ENCODE measurements around the gene CLCNKB.
"Not testable (repeated sequence)": the region's sequence is repeated elsewhere in the genome, so short reads cannot be mapped to it uniquely, and the experiment has no call there.

Gene CLCNKB

DNA sequence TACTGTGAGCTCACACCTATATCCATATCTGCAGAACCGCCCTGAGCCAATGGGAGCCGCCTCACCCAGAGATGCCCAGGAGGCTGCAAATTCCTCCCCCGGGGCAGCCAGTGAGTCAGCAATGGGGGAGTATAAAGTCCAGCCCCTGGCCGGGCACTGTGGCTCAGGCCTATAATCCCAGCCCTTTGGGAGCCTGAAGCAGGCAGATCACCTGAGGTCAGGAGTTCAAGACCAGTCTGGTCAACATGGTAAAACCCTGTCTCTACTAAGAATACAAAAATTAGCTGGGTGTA is 5.0 kb upstream of the CLCNKB start:
- TF ChIP-seq, protein P1, sequence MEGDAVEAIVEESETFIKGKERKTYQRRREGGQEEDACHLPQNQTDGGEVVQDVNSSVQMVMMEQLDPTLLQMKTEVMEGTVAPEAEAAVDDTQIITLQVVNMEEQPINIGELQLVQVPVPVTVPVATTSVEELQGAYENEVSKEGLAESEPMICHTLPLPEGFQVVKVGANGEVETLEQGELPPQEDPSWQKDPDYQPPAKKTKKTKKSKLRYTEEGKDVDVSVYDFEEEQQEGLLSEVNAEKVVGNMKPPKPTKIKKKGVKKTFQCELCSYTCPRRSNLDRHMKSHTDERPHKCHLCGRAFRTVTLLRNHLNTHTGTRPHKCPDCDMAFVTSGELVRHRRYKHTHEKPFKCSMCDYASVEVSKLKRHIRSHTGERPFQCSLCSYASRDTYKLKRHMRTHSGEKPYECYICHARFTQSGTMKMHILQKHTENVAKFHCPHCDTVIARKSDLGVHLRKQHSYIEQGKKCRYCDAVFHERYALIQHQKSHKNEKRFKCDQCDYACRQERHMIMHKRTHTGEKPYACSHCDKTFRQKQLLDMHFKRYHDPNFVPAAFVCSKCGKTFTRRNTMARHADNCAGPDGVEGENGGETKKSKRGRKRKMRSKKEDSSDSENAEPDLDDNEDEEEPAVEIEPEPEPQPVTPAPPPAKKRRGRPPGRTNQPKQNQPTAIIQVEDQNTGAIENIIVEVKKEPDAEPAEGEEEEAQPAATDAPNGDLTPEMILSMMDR (IDR thresholded peaks at IDR 0.05; ENCODE audit: control insufficient read depth, insufficient read depth, low read depth, low read length, missing control alignments) = no peak
- DNase-seq (ENCODE audit: low read depth) = no peak
- no peak overlapping the region for H3K4me3 ChIP-seq (ENCODE audit: control insufficient read depth, low read depth, low read length)

DNA sequence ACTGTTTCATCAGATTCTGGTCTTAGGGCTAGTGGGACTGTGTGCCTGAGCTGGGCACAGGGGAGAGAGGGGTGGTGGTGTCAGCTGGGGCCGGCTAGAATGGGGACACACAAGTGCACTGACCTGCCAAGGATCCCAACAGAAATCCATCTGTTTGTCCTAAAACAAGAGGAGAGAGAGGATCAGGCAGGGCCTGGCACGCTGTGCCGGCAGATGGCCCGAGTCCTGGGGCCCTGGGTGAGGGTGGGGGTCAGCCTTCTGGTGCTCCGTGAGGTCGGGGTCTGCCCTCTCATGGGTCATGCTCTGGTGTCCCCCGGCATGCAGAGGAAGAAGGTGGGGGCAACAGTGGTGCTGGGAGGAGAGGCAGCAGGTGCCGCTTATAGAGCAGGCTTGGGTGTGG is 3.7 kb upstream of the CLCNKB start:
- not testable (repeated sequence) for DNase-seq (ENCODE audit: low read depth); H3K4me3 ChIP-seq (ENCODE audit: control insufficient read depth, low read depth, low read length)

DNA sequence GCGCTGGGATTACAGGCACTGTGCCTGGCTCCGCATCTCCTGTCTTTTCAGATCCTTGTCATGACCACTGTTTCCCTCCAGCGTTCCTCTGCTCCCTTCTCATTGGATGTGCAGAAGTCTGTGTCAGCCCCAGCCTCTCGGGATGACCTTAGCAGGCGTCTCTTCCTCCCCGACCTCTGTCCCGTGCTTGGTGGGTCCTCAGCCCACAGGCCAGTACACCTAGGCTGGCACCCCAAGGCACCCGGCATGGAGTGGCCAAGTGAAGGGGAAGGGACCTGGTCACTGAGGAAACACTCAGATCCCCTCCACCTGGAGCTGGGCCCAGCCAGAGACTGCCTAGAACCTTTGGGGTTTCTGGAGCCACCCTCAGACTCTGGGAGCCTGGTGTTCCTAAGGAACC is 2.4 kb upstream of the CLCNKB start:
- no peak for DNase-seq (ENCODE audit: low read depth)

DNA sequence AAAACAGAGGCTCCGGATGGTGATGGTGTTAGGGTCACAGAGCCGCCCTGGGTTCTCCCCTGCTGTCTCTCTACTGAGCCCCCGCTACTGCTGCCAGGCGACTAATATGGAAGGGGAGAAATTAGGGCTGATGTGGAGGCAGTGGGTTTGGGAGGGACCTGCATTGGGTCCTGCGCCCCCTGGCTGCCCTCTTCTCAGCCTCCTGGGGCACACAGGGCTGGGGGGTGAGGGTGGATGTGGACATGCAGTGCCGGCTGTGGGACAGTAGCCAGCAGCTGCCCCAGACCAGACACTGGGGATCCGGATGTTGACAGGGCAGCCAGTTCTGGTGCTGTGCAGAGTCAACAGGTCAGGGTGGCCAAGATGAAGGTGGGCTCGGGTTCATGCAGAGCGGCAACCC is 1.5 kb upstream of the CLCNKB start:
- TF ChIP-seq, protein P1 (IDR thresholded peaks at IDR 0.05; ENCODE audit: control insufficient read depth, insufficient read depth, low read depth, low read length, missing control alignments) = no peak
- no peak for DNase-seq (ENCODE audit: low read depth)
- H3K4me3 ChIP-seq (ENCODE audit: control insufficient read depth, low read depth, low read length) = no peak overlapping the region

More for the DNA sequence above, 2.4 kb upstream of the CLCNKB start:
- TF ChIP-seq, protein P1 (IDR thresholded peaks at IDR 0.05; ENCODE audit: control insufficient read depth, insufficient read depth, low read depth, low read length, missing control alignments) = no peak
- H3K4me3 ChIP-seq (ENCODE audit: control insufficient read depth, low read depth, low read length) = no peak overlapping the region

DNA sequence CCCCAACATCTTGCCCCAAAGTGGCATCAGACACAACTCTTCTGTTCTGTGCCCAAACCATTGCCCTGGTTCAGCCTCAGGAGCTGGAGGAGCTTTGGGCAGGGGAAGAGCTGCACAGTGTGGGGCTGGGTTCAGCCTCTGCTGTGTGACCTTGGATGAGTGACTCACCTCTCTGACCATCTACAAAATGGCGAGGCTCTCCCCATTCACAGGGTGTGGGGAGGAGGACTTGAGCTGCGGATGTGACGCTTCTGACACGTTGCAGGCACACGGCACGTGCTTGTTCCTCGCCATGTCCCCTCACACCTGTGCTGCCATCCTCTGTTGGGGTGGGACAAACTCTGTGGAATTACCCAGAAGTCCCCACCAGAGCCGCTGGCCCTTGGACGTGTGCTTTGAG is 928 bp upstream of the CLCNKB start:
- H3K4me3 ChIP-seq (ENCODE audit: control insufficient read depth, low read depth, low read length) = not testable (repeated sequence)

DNA sequence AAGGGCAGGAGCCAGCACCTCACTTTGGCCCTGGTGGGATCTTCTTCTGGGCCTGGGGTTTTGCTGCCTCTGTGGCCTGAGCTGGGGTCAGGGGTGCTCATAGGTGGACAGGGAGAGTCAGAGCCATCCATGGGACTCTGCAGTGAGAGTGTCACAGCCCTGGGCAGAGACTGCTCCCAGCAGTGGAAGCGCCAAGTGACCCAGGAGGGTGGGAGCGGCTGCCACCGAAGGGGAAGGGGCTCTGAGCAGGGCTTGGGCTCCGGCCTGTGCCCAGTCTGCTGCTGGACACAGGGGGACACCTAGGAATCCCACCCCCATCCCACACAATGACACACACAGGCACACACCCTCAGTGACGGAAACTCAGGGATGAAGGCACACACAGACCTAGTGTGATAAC is 368 bp downstream of the CLCNKB start:
- no peak for DNase-seq (ENCODE audit: low read depth)
- no peak overlapping the region for H3K4me3 ChIP-seq (ENCODE audit: control insufficient read depth, low read depth, low read length)

More for the DNA sequence above, 928 bp upstream of the CLCNKB start:
- DNase-seq (ENCODE audit: low read depth) = not testable (repeated sequence)

DNA sequence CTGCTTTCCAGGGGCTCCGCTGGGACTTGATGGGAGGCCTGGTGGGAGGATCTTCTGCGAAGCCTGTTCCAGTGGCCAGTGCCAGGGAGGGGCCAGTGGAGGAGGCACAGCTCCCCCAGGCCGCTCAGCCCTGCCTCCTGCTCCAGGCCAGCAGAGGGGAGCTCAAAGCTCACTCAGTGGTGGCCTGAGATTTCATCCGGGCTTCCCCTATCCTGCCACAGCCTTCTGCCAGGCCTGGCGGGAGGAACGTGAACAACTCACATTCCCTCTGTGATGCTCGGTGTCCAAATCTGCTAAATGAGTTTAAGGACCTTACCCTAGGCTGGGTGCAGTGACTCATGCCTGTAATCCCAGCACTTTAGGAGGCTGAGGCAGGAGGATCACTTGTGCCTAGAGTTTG is 3.3 kb downstream of the CLCNKB start:
- no peak overlapping the region for H3K4me3 ChIP-seq (ENCODE audit: control insufficient read depth, low read depth, low read length)
- TF ChIP-seq, protein P1 (IDR thresholded peaks at IDR 0.05; ENCODE audit: control insufficient read depth, insufficient read depth, low read depth, low read length, missing control alignments) = peak; percentile 2
- DNase-seq (ENCODE audit: low read depth) = no peak

More for the DNA sequence above, 368 bp downstream of the CLCNKB start:
- TF ChIP-seq, protein P1 (IDR thresholded peaks at IDR 0.05; ENCODE audit: control insufficient read depth, insufficient read depth, low read depth, low read length, missing control alignments) = no peak

DNA sequence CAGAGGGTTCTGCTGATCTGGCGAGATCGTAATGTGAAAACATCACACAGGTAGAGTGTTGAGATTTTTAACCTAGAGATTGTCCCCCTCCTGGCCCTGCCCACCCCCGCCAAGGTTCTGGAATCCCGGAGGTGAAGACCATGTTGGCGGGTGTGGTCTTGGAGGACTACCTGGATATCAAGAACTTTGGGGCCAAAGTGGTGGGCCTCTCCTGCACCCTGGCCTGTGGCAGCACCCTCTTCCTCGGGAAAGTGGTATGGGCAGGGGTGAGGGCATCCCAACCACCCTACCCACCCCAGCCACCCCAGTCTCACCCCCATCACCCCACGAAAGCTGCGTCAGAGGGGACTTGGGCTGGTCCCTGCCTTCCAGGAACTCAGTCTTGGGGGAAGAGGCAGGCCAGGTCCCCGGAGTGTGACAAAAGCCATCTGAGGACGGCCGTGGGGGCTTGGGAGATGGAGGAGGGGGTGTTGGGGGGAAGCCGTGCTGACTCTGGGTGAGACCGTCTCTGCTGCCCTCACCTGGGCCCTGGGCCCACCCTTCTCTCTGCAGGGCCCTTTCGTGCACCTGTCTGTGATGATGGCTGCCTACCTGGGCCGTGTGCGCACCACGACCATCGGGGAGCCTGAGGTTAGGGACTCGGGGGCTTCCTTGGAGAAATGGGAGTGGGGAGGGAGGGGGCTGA is 4.4 kb downstream of the CLCNKB start:
- TF ChIP-seq, protein P1 (IDR thresholded peaks at IDR 0.05; ENCODE audit: control insufficient read depth, insufficient read depth, low read depth, low read length, missing control alignments) = no peak
- DNase-seq (ENCODE audit: low read depth) = no peak
- no peak overlapping the region for H3K4me3 ChIP-seq (ENCODE audit: control insufficient read depth, low read depth, low read length)
